ENCODE results near the gene C9orf50. TPM values are rescaled to one million over a fixed set of nuclear protein-coding genes. Genes with fewer than 3 reads are reported as not detected.

The C9orf50 gene
- total RNA-seq, 4 donors from 2014 or later = not detected

DNA sequence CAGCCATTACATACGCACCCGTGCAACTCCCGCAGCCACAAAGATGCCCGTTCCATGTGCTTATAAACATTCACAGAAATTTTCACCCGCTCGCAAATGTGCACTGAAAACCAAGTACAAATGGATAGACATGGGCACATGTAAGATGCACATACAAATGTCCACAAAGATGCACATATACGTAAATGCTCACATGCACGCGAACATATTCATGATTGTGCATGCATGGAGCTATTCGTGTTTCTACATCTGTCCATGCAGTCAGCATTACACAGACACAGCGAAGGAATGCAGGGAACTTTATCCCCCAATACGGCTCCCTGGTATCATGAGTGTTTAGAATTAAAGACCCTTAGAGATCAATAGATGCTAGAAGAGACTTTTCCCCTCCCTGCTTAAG is 58.4 kb downstream of the C9orf50 start:
- no peak for TF ChIP-seq CTCF (IDR thresholded peaks at IDR 0.05; ENCODE audit: low read depth)

Other genes with a start within 250 kb of the C9orf50 start
- 10 to 100 TPM in 3 of 4 donors, 1 to 10 TPM in 1; 7.0 to 26.0 (median 16.9) TPM for gene NTMT1, start 5.1 kb upstream of the C9orf50 start, total RNA-seq
- 10 to 100 TPM in 2 of 4 donors, 1 to 10 TPM in 2; 8.8 to 15.6 (median 10.1) TPM for gene ASB6, start 21.1 kb upstream of the C9orf50 start, total RNA-seq
- 1 to 10 TPM; 1.7 to 7.1 (median 4.9) TPM for gene PRRX2, start 44.5 kb upstream of the C9orf50 start, total RNA-seq
- 10 to 100 TPM; 12.8 to 34.5 (median 20.6) TPM for gene PTGES, start 131.9 kb upstream of the C9orf50 start, total RNA-seq
- 10 to 100 TPM; 15.8 to 32.3 (median 28.0) TPM for gene TOR1B, start 182.1 kb upstream of the C9orf50 start, total RNA-seq
- 10 to 100 TPM; 33.7 to 61.4 (median 47.2) TPM for gene TOR1A, start 203.0 kb upstream of the C9orf50 start, total RNA-seq
- gene C9orf78, start 214.2 kb upstream of the C9orf50 start, total RNA-seq = 100 to 1,000 TPM in 1 of 4 donors, 10 to 100 TPM in 3; 37.8 to 105 (median 50.9) TPM
- gene USP20, start 214.4 kb upstream of the C9orf50 start, total RNA-seq = 10 to 100 TPM; 12.1 to 23.7 (median 19.8) TPM

Data from subcutaneous adipose tissue (tissue), 4 donors.